ENCODE data around the gene CYP2A13.

DNA sequence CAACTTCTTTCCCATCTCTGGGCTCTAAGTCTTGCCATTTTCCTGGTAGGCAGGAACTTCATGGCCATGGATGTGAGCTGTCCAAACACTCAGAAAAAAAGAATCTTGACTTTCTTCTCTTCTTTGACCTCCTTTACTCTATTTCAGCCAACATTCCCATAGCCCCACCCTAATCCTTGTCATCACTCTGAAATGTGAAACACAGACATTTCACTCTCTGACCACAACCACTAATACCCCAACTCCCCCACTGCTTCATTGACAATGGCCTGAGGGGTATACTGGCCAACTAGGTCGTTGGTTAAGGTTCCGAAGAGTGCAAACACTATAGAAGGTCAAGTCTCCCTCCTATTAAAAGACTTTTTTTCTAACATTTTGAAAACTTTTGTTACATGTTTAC lies 4.7 kb upstream of the CYP2A13 start:
- TF ChIP-seq, protein P1, sequence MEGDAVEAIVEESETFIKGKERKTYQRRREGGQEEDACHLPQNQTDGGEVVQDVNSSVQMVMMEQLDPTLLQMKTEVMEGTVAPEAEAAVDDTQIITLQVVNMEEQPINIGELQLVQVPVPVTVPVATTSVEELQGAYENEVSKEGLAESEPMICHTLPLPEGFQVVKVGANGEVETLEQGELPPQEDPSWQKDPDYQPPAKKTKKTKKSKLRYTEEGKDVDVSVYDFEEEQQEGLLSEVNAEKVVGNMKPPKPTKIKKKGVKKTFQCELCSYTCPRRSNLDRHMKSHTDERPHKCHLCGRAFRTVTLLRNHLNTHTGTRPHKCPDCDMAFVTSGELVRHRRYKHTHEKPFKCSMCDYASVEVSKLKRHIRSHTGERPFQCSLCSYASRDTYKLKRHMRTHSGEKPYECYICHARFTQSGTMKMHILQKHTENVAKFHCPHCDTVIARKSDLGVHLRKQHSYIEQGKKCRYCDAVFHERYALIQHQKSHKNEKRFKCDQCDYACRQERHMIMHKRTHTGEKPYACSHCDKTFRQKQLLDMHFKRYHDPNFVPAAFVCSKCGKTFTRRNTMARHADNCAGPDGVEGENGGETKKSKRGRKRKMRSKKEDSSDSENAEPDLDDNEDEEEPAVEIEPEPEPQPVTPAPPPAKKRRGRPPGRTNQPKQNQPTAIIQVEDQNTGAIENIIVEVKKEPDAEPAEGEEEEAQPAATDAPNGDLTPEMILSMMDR (conservative IDR thresholded peaks at IDR 0.05; ENCODE audit: low read depth in 2 of 2), result no peak
- TF ChIP-seq POLR2AphosphoS5 (IDR thresholded peaks at IDR 0.05; ENCODE audit: low read depth) (no peak), EZH2 (IDR thresholded peaks at IDR 0.05; ENCODE audit: low read depth, unreplicated experiment) (no peak), REST (IDR thresholded peaks at IDR 0.05; ENCODE audit: unreplicated experiment) (no peak), ZNF331 (CRISPR knock-in tag; IDR thresholded peaks at IDR 0.05; ENCODE audit: low read depth) (no peak), EZH2phosphoT487 (IDR thresholded peaks at IDR 0.05; ENCODE audit: unreplicated experiment) (no peak), ZNF114 (CRISPR knock-in tag; IDR thresholded peaks at IDR 0.05) (no peak), CREB1 (CRISPR knock-in tag; IDR thresholded peaks at IDR 0.05; ENCODE audit: low read depth) (no peak), STAT1 (IDR thresholded peaks at IDR 0.05; ENCODE audit: unreplicated experiment) (no peak), JUNB (IDR thresholded peaks at IDR 0.05; ENCODE audit: unreplicated experiment) (no peak), ZNF462 (CRISPR knock-in tag; IDR thresholded peaks at IDR 0.05) (no peak)
- TF ChIP-seq, protein P2, sequence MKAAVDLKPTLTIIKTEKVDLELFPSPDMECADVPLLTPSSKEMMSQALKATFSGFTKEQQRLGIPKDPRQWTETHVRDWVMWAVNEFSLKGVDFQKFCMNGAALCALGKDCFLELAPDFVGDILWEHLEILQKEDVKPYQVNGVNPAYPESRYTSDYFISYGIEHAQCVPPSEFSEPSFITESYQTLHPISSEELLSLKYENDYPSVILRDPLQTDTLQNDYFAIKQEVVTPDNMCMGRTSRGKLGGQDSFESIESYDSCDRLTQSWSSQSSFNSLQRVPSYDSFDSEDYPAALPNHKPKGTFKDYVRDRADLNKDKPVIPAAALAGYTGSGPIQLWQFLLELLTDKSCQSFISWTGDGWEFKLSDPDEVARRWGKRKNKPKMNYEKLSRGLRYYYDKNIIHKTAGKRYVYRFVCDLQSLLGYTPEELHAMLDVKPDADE (IDR thresholded peaks at IDR 0.05), result no peak

All from GM23338 (cell line).